Activated B cell treated with CpG ODN at 0.5 μM for 24 hours (primary cell): ENCODE measurements around the gene SLC25A20. TPM values are rescaled to one million over a fixed set of nuclear protein-coding genes. Genes with fewer than 3 reads are reported as not detected.

Experiments
- ATAC-seq: fragments of 200-7000 bp; cut with Tn5 transposase; one replicate; pipeline ENCODE4 v1.10.0; 2021; ENCODE audit warnings: low read depth, mild to moderate bottlenecking, moderate library complexity
- CTCF ChIA-PET: fragments of 350-600 bp; sonication (Branson Sonifier 250); formaldehyde crosslinking; loops from one replicate; lab custom pipeline; 2021; ENCODE audit warnings: antibody characterized with exemption; lab: Charles Lee
- POLR2A ChIA-PET: fragments of 350-600 bp; sonication (Branson Sonifier 250); formaldehyde crosslinking; loops from one replicate; lab custom pipeline; 2021; ENCODE audit warnings: antibody characterized with exemption; lab: Charles Lee
- DNase-seq: peaks from one replicate; pipeline ENCODE4 v3.0.0; 2022
- H3K27ac Mint-ChIP-seq: one replicate; pipeline ENCODE4 v1.8.0; 2020; ENCODE audit warnings: mixed read lengths
- H3K27me3 Mint-ChIP-seq: one replicate; pipeline ENCODE4 v1.8.0; 2021; ENCODE audit warnings: mixed read lengths
- H3K36me3 Mint-ChIP-seq: one replicate; pipeline ENCODE4 v1.8.0; 2021; ENCODE audit warnings: low read depth, mixed read lengths
- H3K4me1 Mint-ChIP-seq: one replicate; pipeline ENCODE4 v1.8.0; 2021; ENCODE audit warnings: mixed read lengths
- H3K4me3 Mint-ChIP-seq: one replicate; pipeline ENCODE4 v1.8.0; 2020; ENCODE audit warnings: mild to moderate bottlenecking, mixed read lengths
- H3K9me3 Mint-ChIP-seq: one replicate; pipeline ENCODE4 v1.8.0; 2020; ENCODE audit warnings: mixed read lengths
- CTCF ChIP-seq: fragments of 200-600 bp; IDR thresholded peaks from one replicate; pipeline ENCODE4 v1.8.0; 2022; ENCODE audit warnings: antibody characterized with exemption, mild to moderate bottlenecking
- intact Hi-C: fragments of 100-400 bp; cut with micrococcal nuclease; formaldehyde crosslinking; loops from one replicate; pipeline ENCODE4 v1.15.1; 2024
- total RNA-seq: library from RNA; stranded (reverse); gene quantifications from 2 replicates; pipeline ENCODE4 v1.2.3, GENCODE V29; 2022

SLC25A20 gene
- total RNA-seq, 1 donor from 2014 or later: 11.0 TPM

DNA sequence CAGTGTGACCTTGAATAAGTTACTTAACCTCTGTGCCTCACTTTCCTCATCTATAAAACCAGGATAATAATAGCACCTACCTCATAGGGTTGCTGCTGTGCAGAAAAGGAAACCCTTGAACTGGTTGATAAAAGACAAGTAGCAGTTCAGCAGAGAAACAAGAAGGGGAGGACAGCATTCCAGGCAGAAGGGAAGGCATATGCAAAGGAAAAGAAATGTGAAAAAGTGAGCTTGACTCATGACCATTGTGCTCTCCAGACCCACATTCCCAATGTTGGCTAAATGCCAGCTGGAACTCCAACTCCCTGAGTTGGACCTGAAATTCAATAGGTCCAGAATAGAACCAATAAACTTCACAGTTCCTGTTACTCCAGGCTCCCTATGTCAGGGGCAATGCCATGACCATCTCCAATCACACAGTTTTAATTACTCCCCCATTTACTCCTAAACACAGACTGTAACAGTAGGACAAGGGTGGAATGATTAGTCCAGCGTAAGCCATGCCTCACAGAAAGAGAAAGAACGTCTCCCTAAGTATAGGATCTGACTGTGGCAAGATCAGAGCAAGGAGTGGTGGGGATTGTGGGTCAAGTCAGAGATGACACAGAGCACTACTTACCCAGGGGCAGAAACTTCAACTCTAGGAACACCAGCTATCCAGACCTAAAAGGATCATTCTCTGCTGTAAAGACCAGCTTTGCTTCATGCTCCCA lies 77.9 kb downstream of the SLC25A20 start:
- no peaks in the 10 kb centered on the region for H3K9me3 Mint-ChIP-seq
- DNase-seq (no peak), ATAC-seq (no peak)
- intact Hi-C loops: no loop called here
- CTCF ChIA-PET: no interaction called here
- peaks cover 5% of the 10 kb centered on the region for H3K36me3 Mint-ChIP-seq
- H3K27ac Mint-ChIP-seq: no peak overlapping the region
- peaks cover 5% of the 10 kb centered on the region for H3K4me1 Mint-ChIP-seq
- POLR2A ChIA-PET: interaction anchor here (0.7 kb wide), 1 partner anchor 155 kb away, joined by 3 read pairs; no protein-coding TSS in a partner anchor
- TF ChIP-seq CTCF: no peak
- no peak overlapping the region for H3K4me3 Mint-ChIP-seq
- no peaks in the 10 kb centered on the region for H3K27me3 Mint-ChIP-seq

- no peak for TF ChIP-seq CTCF
- H3K9me3 Mint-ChIP-seq: no peaks in the 10 kb centered on the region
- CTCF ChIA-PET: no interaction called here
- POLR2A ChIA-PET: no interaction called here
- H3K36me3 Mint-ChIP-seq: peaks cover 5% of the 10 kb centered on the region
- H3K4me3 Mint-ChIP-seq: no peak overlapping the region
- intact Hi-C loops: no loop called here
- no peak for DNase-seq
- peaks cover 5% of the 10 kb centered on the region for H3K4me1 Mint-ChIP-seq
- H3K27ac Mint-ChIP-seq: no peak overlapping the region
- no peak for ATAC-seq
- no peaks in the 10 kb centered on the region for H3K27me3 Mint-ChIP-seq
These were observed 79.2 kb downstream of the SLC25A20 start for GRCh38 chr3:48819234-48820221.

- CTCF ChIA-PET: no interaction called here
These were observed 87.2 kb downstream of the SLC25A20 start for GRCh38 chr3:48811524-48811923.

More at GRCh38 chr3:48811524-48811923, 87.2 kb downstream of the SLC25A20 start:
- H3K4me1 Mint-ChIP-seq: peaks cover 27% of the 10 kb centered on the region
- no peak overlapping the region for H3K4me3 Mint-ChIP-seq
- intact Hi-C loops: no loop called here
- no peaks in the 10 kb centered on the region for H3K9me3 Mint-ChIP-seq
- no peak for ATAC-seq
- POLR2A ChIA-PET: interaction anchor here (1.4 kb wide), 1 partner anchor 36 kb away, joined by 10 read pairs; the partner anchor contains the start of gene PRKAR2A
- TF ChIP-seq CTCF: no peak
- H3K27ac Mint-ChIP-seq: no peak overlapping the region
- no peak for DNase-seq
- H3K27me3 Mint-ChIP-seq: no peaks in the 10 kb centered on the region
- no peaks in the 10 kb centered on the region for H3K36me3 Mint-ChIP-seq

Other genes with a start within 250 kb of the SLC25A20 start
- gene CELSR3, start 236.0 kb downstream of the SLC25A20 start, total RNA-seq: 1.5 and 2.3 TPM in 2 replicates
- gene NCKIPSD, start 213.0 kb downstream of the SLC25A20 start, total RNA-seq: 9.2 and 9.7 TPM in 2 replicates
- 83.2 and 94.1 TPM in 2 replicates for gene IP6K2, start 181.7 kb downstream of the SLC25A20 start, total RNA-seq
- gene PRKAR2A, start 51.0 kb downstream of the SLC25A20 start, total RNA-seq: 27.4 and 28.0 TPM in 2 replicates
- gene ARIH2, start 20.0 kb upstream of the SLC25A20 start, total RNA-seq: 96.6 and 112 TPM in 2 replicates
- 26.0 and 34.4 TPM in 2 replicates for gene P4HTM, start 91.4 kb upstream of the SLC25A20 start, total RNA-seq
- gene WDR6, start 108.5 kb upstream of the SLC25A20 start, total RNA-seq: 205 and 250 TPM in 2 replicates
- gene DALRD3, start 119.7 kb upstream of the SLC25A20 start, total RNA-seq: 36.7 and 38.3 TPM in 2 replicates
- gene NDUFAF3, start 123.2 kb upstream of the SLC25A20 start, total RNA-seq: 86.3 and 86.5 TPM in 2 replicates
- gene IMPDH2, start 130.5 kb upstream of the SLC25A20 start, total RNA-seq: 387 and 414 TPM in 2 replicates
- gene QRICH1, start 195.2 kb upstream of the SLC25A20 start, total RNA-seq: 142 and 155 TPM in 2 replicates
- 321 and 342 TPM in 2 replicates for gene QARS1, start 205.9 kb upstream of the SLC25A20 start, total RNA-seq
- gene USP19, start 221.9 kb upstream of the SLC25A20 start, total RNA-seq: 62.0 and 75.3 TPM in 2 replicates
- not detected in 2 replicates for gene LAMB2, start 234.2 kb upstream of the SLC25A20 start, total RNA-seq